Astrocyte (in vitro differentiated cells and primary cell): Measurements from ENCODE around the gene FGFRL1. TPM values are rescaled to one million over a fixed set of nuclear protein-coding genes. Genes with fewer than 3 reads are reported as not detected.

ENCODE experiments used
- DNase-seq: peaks from one replicate; pipeline ENCODE4 v3.0.0-alpha.2; 2010; ENCODE audit warnings: low read depth
- FAIRE-seq: peaks from 2 replicates; lab custom pipeline; 2011; peaks lifted over from hg19 to GRCh38; lab: Jason Lieb, UNC
- H2AFZ ChIP-seq: 2 replicates; pipeline ENCODE4 v1.6.0; 2012; ENCODE audit warnings: low read depth, low read length, inconsistent platforms
- H3K27ac ChIP-seq: 2 replicates; pipeline ENCODE4 v1.5.1; 2011; ENCODE audit warnings: low read depth, low read length, inconsistent platforms
- H3K27me3 ChIP-seq: 2 replicates; pipeline ENCODE4 v1.6.0; 2011; ENCODE audit warnings: low read length, inconsistent platforms; ENCODE audit not compliant: insufficient read depth
- H3K36me3 ChIP-seq: 2 replicates; pipeline ENCODE4 v1.5.1; 2011; ENCODE audit warnings: low read length, inconsistent platforms; ENCODE audit not compliant: insufficient read depth
- H3K4me1 ChIP-seq: 2 replicates; pipeline ENCODE4 v1.5.1; 2011; ENCODE audit warnings: low read length, inconsistent platforms; ENCODE audit not compliant: insufficient read depth
- H3K4me2 ChIP-seq: 2 replicates; pipeline ENCODE4 v1.6.0; 2012; ENCODE audit warnings: low read length, inconsistent platforms
- H3K4me3 ChIP-seq: 2 replicates; pipeline ENCODE4 v1.5.1; 2011; ENCODE audit warnings: low read depth, mild to moderate bottlenecking, low read length, inconsistent platforms; ENCODE audit not compliant: insufficient read depth
- H3K79me2 ChIP-seq: 2 replicates; pipeline ENCODE4 v1.6.0; 2012; ENCODE audit warnings: mild to moderate bottlenecking, low read length, inconsistent platforms; ENCODE audit not compliant: insufficient read depth
- H3K9ac ChIP-seq: 2 replicates; pipeline ENCODE4 v1.6.0; 2012; ENCODE audit warnings: mild to moderate bottlenecking, low read length, inconsistent platforms
- H3K9me3 ChIP-seq: 2 replicates; pipeline ENCODE4 v1.5.1; 2012; ENCODE audit warnings: low read depth, mild to moderate bottlenecking, low read length, inconsistent platforms; ENCODE audit not compliant: insufficient read depth
- H4K20me1 ChIP-seq: 2 replicates; pipeline ENCODE4 v1.6.0; 2012; ENCODE audit warnings: low read length, inconsistent platforms; ENCODE audit not compliant: insufficient read depth
- H3K27ac Mint-ChIP-seq: one replicate; pipeline ENCODE4 v1.8.0; 2021; ENCODE audit warnings: mild to moderate bottlenecking, mixed read lengths; ENCODE audit not compliant: unreplicated experiment
- H3K27me3 Mint-ChIP-seq: one replicate; pipeline ENCODE4 v1.8.0; 2021; ENCODE audit warnings: low read depth, mixed read lengths; ENCODE audit not compliant: unreplicated experiment
- H3K36me3 Mint-ChIP-seq: one replicate; pipeline ENCODE4 v1.8.0; 2021; ENCODE audit warnings: low read depth, mixed read lengths; ENCODE audit not compliant: unreplicated experiment
- H3K4me1 Mint-ChIP-seq: one replicate; pipeline ENCODE4 v1.8.0; 2021; ENCODE audit warnings: low read depth, mixed read lengths; ENCODE audit not compliant: unreplicated experiment
- H3K4me3 Mint-ChIP-seq: one replicate; pipeline ENCODE4 v1.8.0; 2021; ENCODE audit warnings: mild to moderate bottlenecking, moderate library complexity, mixed read lengths; ENCODE audit not compliant: unreplicated experiment
- H3K9me3 Mint-ChIP-seq: one replicate; pipeline ENCODE4 v1.8.0; 2021; ENCODE audit warnings: mild to moderate bottlenecking, mixed read lengths; ENCODE audit not compliant: unreplicated experiment
- CTCF ChIP-seq: IDR thresholded peaks from 2 replicates; pipeline ENCODE4 v1.5.1; 2011; ENCODE audit warnings: low read depth, mild to moderate bottlenecking, inconsistent platforms, low read length, moderate library complexity; ENCODE audit not compliant: insufficient read depth
- EZH2 ChIP-seq: IDR thresholded peaks from 2 replicates; pipeline ENCODE4 v1.6.1; 2012; ENCODE audit warnings: mild to moderate bottlenecking, low read length, inconsistent platforms; ENCODE audit not compliant: insufficient read depth
- total RNA-seq: library from RNA; stranded (reverse); gene quantifications from 2 replicates; pipeline ENCODE4 v1.2.1, GENCODE V29; 2021

Gene FGFRL1
- total RNA-seq, 1 donor from 2014 or later = 64.2 TPM

DNA sequence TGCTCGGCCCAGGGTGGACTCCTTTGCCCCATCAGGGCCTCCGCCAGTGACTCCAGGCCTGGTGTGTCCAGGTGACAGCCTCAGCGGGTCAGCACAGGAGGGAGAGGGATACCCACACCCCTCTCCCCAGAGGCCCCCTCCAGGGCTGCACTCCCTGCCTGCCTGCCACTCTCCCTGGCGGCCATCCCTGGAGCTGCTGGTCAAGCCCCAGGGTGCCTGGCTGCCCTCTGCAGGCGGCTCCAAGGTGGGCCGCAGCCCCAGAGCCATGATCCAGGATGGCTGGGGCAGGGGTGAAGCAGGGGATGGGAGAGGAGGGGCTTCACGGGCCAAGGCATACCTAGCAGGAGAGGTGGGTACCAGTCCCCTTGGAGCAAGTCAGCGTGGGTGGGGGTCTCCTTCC is 3.8 kb downstream of the FGFRL1 start:
- peaks cover 2% of the 10 kb centered on the region for H3K36me3 Mint-ChIP-seq
- no peak overlapping the region for H3K27ac ChIP-seq
- no peaks in the 10 kb centered on the region for H3K9me3 Mint-ChIP-seq
- peaks cover 43% of the 10 kb centered on the region for H3K4me1 ChIP-seq
- peak overlapping the region; percentile 45 for H3K4me2 ChIP-seq
- FAIRE-seq (no peak), DNase-seq (no peak)
- no peak overlapping the region for H3K27ac Mint-ChIP-seq
- no peak overlapping the region for H3K9ac ChIP-seq
- H3K27me3 Mint-ChIP-seq = no peaks in the 10 kb centered on the region
- no peaks in the 10 kb centered on the region for H3K36me3 ChIP-seq
- H3K4me3 ChIP-seq = no peak overlapping the region
- H3K4me1 Mint-ChIP-seq = peaks cover 2% of the 10 kb centered on the region
- H4K20me1 ChIP-seq = peaks cover 73% of the 10 kb centered on the region
- H3K27me3 ChIP-seq = no peaks in the 10 kb centered on the region
- no peaks in the 10 kb centered on the region for H3K9me3 ChIP-seq
- H3K4me3 Mint-ChIP-seq = no peak overlapping the region
- H2AFZ ChIP-seq = no peak overlapping the region
- no peak for TF ChIP-seq EZH2
- no peak for TF ChIP-seq CTCF
- H3K79me2 ChIP-seq = peaks cover 66% of the 10 kb centered on the region

DNA sequence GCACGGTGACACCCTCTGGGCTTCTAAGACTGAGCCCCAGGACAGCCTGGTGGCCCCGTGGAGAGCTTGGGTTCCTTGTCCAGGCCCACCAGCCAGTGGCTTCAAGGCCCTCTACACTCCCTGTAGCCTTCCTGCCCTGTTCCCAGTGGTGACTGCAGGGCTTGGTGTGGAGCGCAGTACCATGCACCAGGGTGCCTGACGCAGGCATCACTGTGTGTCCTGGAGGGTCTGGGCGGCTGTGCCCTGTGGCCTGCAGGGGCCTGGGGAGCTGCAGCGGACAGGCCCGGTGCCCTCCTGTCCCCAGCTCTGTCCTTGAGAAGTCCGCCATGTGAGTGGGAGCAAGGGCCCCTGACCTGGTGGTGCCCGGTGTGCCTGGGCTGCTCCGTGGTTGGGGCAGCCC is 4.3 kb downstream of the FGFRL1 start:
- Histone ChIP-seq H3K4me3 (no peak overlapping the region), H3K4me2 (no peak overlapping the region), H3K4me1 (peaks cover 37% of the 10 kb centered on the region), H3K79me2 (peaks cover 66% of the 10 kb centered on the region), H4K20me1 (peaks cover 73% of the 10 kb centered on the region), H3K9me3 (no peaks in the 10 kb centered on the region), H2AFZ (no peak overlapping the region), H3K27me3 (no peaks in the 10 kb centered on the region), H3K9ac (no peak overlapping the region), H3K27ac (no peak overlapping the region), H3K36me3 (no peaks in the 10 kb centered on the region)
- Mint-ChIP-seq H3K4me3 (no peak overlapping the region), H3K27ac (no peak overlapping the region), H3K4me1 (peaks cover 2% of the 10 kb centered on the region), H3K27me3 (no peaks in the 10 kb centered on the region), H3K9me3 (no peaks in the 10 kb centered on the region), H3K36me3 (peaks cover 2% of the 10 kb centered on the region)
- FAIRE-seq = no peak
- DNase-seq = no peak
- TF ChIP-seq EZH2 = no peak
- TF ChIP-seq CTCF = no peak

DNA sequence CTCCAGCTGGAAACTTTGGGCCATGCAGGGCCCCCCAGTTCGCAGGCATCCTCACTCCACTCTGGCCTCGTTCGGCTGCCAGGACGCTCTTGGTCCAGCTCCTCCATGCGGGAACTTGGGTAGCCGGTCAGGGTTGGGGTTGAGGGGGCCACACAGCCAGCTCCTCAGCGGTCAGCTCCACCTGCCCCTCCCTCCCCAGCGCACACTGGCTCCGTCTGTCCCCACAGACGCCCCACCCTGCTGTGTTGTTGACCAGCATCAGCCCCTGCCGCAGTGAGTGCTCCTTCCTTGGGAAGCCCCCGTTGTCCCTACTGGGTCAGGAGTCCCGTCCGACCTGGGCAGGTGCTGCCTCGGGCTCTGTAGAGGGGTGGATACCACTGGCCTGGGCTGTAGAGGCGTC is 5.8 kb downstream of the FGFRL1 start:
- Histone ChIP-seq H3K27ac (no peak overlapping the region), H3K4me1 (peaks cover 35% of the 10 kb centered on the region), H3K4me2 (no peak overlapping the region), H3K9me3 (no peaks in the 10 kb centered on the region), H4K20me1 (peaks cover 80% of the 10 kb centered on the region), H2AFZ (no peak overlapping the region), H3K4me3 (no peak overlapping the region), H3K36me3 (no peaks in the 10 kb centered on the region), H3K27me3 (no peaks in the 10 kb centered on the region), H3K9ac (no peak overlapping the region), H3K79me2 (peaks cover 67% of the 10 kb centered on the region)
- no peak for TF ChIP-seq CTCF
- no peak for TF ChIP-seq EZH2
- Mint-ChIP-seq H3K27ac (no peak overlapping the region), H3K36me3 (peaks cover 2% of the 10 kb centered on the region), H3K4me3 (no peak overlapping the region), H3K27me3 (no peaks in the 10 kb centered on the region), H3K4me1 (peaks cover 2% of the 10 kb centered on the region), H3K9me3 (no peaks in the 10 kb centered on the region)
- no peak for FAIRE-seq
- DNase-seq = no peak
